ENCODE data around the gene TRIM3.

DNA sequence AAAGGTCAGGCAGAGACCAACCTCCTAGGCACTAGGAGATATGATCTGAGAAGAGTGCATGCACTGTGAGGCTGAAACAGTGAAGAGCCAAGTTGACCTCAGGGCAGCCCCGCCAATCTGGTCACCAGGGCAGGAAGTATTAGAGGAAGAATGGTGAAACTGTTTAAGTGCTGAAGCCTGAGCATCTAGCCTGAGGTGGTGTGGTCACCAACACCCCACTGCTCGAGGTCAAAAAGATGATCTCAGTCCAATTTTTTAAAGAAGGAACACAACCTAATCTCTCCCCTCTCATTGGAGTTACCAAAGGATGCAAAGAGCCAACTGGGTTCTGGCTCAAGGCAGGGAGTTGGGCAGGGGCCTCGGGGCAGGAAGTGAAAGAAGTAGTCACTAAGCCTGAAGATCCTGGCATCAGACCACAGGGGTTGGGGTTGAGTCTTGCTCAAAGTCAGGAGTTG, 58.8 kb downstream of the TRIM3 start:
- TF ChIP-seq, protein P1, sequence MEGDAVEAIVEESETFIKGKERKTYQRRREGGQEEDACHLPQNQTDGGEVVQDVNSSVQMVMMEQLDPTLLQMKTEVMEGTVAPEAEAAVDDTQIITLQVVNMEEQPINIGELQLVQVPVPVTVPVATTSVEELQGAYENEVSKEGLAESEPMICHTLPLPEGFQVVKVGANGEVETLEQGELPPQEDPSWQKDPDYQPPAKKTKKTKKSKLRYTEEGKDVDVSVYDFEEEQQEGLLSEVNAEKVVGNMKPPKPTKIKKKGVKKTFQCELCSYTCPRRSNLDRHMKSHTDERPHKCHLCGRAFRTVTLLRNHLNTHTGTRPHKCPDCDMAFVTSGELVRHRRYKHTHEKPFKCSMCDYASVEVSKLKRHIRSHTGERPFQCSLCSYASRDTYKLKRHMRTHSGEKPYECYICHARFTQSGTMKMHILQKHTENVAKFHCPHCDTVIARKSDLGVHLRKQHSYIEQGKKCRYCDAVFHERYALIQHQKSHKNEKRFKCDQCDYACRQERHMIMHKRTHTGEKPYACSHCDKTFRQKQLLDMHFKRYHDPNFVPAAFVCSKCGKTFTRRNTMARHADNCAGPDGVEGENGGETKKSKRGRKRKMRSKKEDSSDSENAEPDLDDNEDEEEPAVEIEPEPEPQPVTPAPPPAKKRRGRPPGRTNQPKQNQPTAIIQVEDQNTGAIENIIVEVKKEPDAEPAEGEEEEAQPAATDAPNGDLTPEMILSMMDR (IDR thresholded peaks at IDR 0.05 in 2 of 3, conservative IDR thresholded peaks at IDR 0.05 in 1 of 3; ENCODE audit: borderline replicate concordance in 1 of 3, insufficient read depth in 1 of 3, low read depth in 2 of 3, low read length in 2 of 3): no peak
- TF ChIP-seq EGR1 (IDR thresholded peaks at IDR 0.05; ENCODE audit: low read depth): no peak
